A673 (cell line): ENCODE measurements around the gene C5orf58. TPM values are rescaled to one million over a fixed set of nuclear protein-coding genes. Genes with fewer than 3 reads are reported as not detected.

Experiments
- BruUV-seq: library from RNA; stranded (reverse); fragments of 400-500 nt; replicated peaks from 2 replicates; lab custom pipeline; 2021; lab: Mats Ljungman, UMichigan
- CTCF ChIA-PET: fragments of 300-600 bp; sonication (Branson Sonifier 250); formaldehyde crosslinking; loops from one replicate; lab custom pipeline; 2022; ENCODE audit warnings: antibody characterized with exemption; lab: Charles Lee
- POLR2A ChIA-PET: fragments of 300-600 bp; sonication (Branson Sonifier 250); formaldehyde crosslinking; loops from one replicate; lab custom pipeline; 2022; ENCODE audit warnings: antibody characterized with exemption; ENCODE audit not compliant: low non-redundant PET; lab: Charles Lee
- DNase-seq: peaks from one replicate; pipeline ENCODE4 v3.0.0-alpha.2; 2015; ENCODE audit warnings: low spot score
- H3K27ac ChIP-seq: fragments of 200-600 bp; sonication (generic); 2 replicates; pipeline ENCODE4 v1.5.1; 2016; ENCODE audit warnings: mixed run types, low read depth, mild to moderate bottlenecking, mixed read lengths, antibody characterized with exemption, low read length; ENCODE audit not compliant: poor library complexity, severe bottlenecking
- H3K27me3 ChIP-seq: fragments of 200-600 bp; sonication (generic); replicated peaks from 2 replicates; pipeline ENCODE4 v1.6.1; 2017; ENCODE audit warnings: mixed run types, low read depth, mild to moderate bottlenecking, mixed read lengths, antibody characterized with exemption, low read length; ENCODE audit not compliant: insufficient read depth, poor library complexity
- H3K36me3 ChIP-seq: fragments of 200-600 bp; sonication (generic); 2 replicates; pipeline ENCODE4 v1.6.1; 2016; ENCODE audit warnings: mixed run types, mild to moderate bottlenecking, mixed read lengths, antibody characterized with exemption, low read length; ENCODE audit not compliant: insufficient read depth, poor library complexity, severe bottlenecking
- H3K4me1 ChIP-seq: fragments of 200-600 bp; sonication (generic); 2 replicates; pipeline ENCODE4 v1.6.1; 2017; ENCODE audit warnings: mixed run types, mild to moderate bottlenecking, mixed read lengths, antibody characterized with exemption, low read length; ENCODE audit not compliant: insufficient read depth, poor library complexity, severe bottlenecking
- H3K4me3 ChIP-seq: fragments of 200-600 bp; sonication (generic); 2 replicates; pipeline ENCODE4 v1.5.1; 2016; ENCODE audit warnings: low read depth, mixed run types, mild to moderate bottlenecking, mixed read lengths, low read length; ENCODE audit not compliant: poor library complexity, severe bottlenecking
- H3K9me3 ChIP-seq: fragments of 200-600 bp; sonication (generic); 2 replicates; pipeline ENCODE4 v1.6.1; 2016; ENCODE audit warnings: mixed run types, low read depth, mild to moderate bottlenecking, mixed read lengths, antibody characterized with exemption, low read length; ENCODE audit not compliant: poor library complexity, severe bottlenecking
- EZH2 ChIP-seq: fragments of 200-600 bp; sonication (generic); IDR thresholded peaks from 2 replicates; pipeline ENCODE4 v1.6.1; 2017; ENCODE audit warnings: borderline replicate concordance, low read depth, mild to moderate bottlenecking, mixed read lengths, antibody characterized with exemption, low read length; ENCODE audit not compliant: poor library complexity, severe bottlenecking
- intact Hi-C: fragments of 100-400 bp; cut with micrococcal nuclease; formaldehyde crosslinking; loops from one replicate; pipeline ENCODE4 v1.10.0; 2022; ENCODE audit not compliant: unreplicated experiment
- total RNA-seq: library from RNA; stranded (reverse); gene quantifications from 2 replicates; pipeline ENCODE4 v1.2.3, GENCODE V29; 2021
- TF ChIP-seq, protein P1 (sequence below): fragments of 300-800, 200-600 bp; sonication (generic); conservative IDR thresholded peaks from 2 replicates; pipeline ENCODE4 v1.5.1; 2017; ENCODE audit warnings: low read depth, mild to moderate bottlenecking, antibody characterized with exemption, low read length, moderate library complexity, mixed read lengths

C5orf58 gene
- total RNA-seq, 1 experiment from 2014 or later: not detected

- POLR2A ChIA-PET: no interaction called here
- Histone ChIP-seq H3K4me1 (peaks cover 22% of the 10 kb centered on the region), H3K9me3 (no peaks in the 10 kb centered on the region), H3K4me3 (no peak overlapping the region), H3K27me3 (no peaks in the 10 kb centered on the region), H3K27ac (no peak overlapping the region), H3K36me3 (no peaks in the 10 kb centered on the region)
- CTCF ChIA-PET: interaction anchor here (0.5 kb wide), 1 partner anchor 176 kb away, joined by 3 read pairs; no protein-coding TSS in a partner anchor
- intact Hi-C loops: no loop called here
- no peak for DNase-seq
- no peak for TF ChIP-seq EZH2
- TF ChIP-seq, protein P1, sequence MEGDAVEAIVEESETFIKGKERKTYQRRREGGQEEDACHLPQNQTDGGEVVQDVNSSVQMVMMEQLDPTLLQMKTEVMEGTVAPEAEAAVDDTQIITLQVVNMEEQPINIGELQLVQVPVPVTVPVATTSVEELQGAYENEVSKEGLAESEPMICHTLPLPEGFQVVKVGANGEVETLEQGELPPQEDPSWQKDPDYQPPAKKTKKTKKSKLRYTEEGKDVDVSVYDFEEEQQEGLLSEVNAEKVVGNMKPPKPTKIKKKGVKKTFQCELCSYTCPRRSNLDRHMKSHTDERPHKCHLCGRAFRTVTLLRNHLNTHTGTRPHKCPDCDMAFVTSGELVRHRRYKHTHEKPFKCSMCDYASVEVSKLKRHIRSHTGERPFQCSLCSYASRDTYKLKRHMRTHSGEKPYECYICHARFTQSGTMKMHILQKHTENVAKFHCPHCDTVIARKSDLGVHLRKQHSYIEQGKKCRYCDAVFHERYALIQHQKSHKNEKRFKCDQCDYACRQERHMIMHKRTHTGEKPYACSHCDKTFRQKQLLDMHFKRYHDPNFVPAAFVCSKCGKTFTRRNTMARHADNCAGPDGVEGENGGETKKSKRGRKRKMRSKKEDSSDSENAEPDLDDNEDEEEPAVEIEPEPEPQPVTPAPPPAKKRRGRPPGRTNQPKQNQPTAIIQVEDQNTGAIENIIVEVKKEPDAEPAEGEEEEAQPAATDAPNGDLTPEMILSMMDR: no peak
- BruUV-seq: no TSS peak
Observed at GRCh38 chr5:170252109-170252508, 19.3 kb downstream of the C5orf58 start.

GRCh38 chr5:170252720-170253350, 20.1 kb downstream of the C5orf58 start:
- Histone ChIP-seq H3K4me1 (peaks cover 19% of the 10 kb centered on the region), H3K4me3 (no peak overlapping the region)
- intact Hi-C loops: no loop called here

DNA sequence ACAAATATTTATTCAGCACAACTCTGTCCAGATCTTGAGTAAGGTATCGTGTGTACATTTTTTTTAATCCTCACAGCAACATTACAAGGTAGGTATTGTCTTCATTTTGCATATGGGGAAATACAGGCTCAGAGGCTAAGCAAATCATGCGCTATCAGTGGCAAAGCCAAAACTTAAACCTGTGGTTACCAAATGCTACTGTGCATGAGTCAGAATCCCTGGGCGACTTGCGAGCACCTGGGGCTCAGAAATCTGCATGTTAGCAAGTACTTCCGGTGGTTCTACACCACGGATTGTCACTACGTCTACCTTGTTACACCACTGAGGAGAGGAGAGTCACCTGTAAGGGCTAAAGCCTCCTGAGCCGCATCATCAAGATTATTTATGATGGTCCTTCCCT, 21.3 kb downstream of the C5orf58 start:
- Histone ChIP-seq H3K27ac (no peak overlapping the region), H3K4me1 (peaks cover 10% of the 10 kb centered on the region), H3K27me3 (no peaks in the 10 kb centered on the region), H3K4me3 (no peak overlapping the region), H3K36me3 (no peaks in the 10 kb centered on the region), H3K9me3 (no peaks in the 10 kb centered on the region)
- POLR2A ChIA-PET: no interaction called here
- TF ChIP-seq, protein P1: no peak
- no peak for TF ChIP-seq EZH2
- DNase-seq: no peak
- CTCF ChIA-PET: no interaction called here
- no TSS peak for BruUV-seq
- intact Hi-C loops: no loop called here

More at GRCh38 chr5:170252720-170253350, 20.1 kb downstream of the C5orf58 start:
- TF ChIP-seq, protein P1: no peak
- TF ChIP-seq EZH2: no peak
- Histone ChIP-seq H3K9me3 (no peaks in the 10 kb centered on the region), H3K27ac (no peak overlapping the region), H3K27me3 (no peaks in the 10 kb centered on the region), H3K36me3 (no peaks in the 10 kb centered on the region)
- no TSS peak for BruUV-seq
- POLR2A ChIA-PET: no interaction called here
- no peak for DNase-seq
- CTCF ChIA-PET: no interaction called here
